Heart left ventricle (tissue), 13 donors: ENCODE measurements around the gene STARD6.

ENCODE experiments used
- CTCF ChIP-seq, 12 donors: fragments of 200-600 bp; sonication (generic) in 4 of 12; IDR thresholded peaks; one replicate each; pipeline versions ENCODE4 v1.5.0 to v1.8.0; 2018 to 2022; ENCODE audit warnings: antibody characterized with exemption in 12 of 12, mild to moderate bottlenecking in 5 of 12
- POLR2A ChIP-seq, 2 donors: fragments of 450-650 bp; IDR thresholded peaks; one replicate each; pipeline ENCODE4 v1.6.1; 2017; ENCODE audit warnings: antibody characterized with exemption in 2 of 2, mild to moderate bottlenecking in 2 of 2, moderate library complexity in 2 of 2
- donor health status: ischemic (EF 13 %, LVEDD 7.1; RV severe dilation, severe dysfunction).
- donor health status: DM: no; HTN: yes; CAD: no.
- donor health status: DM: no; HTN: no; CAD: no.
- donor health status: ischemic (EF 25% LVEDD 6.9; RV normal size, moderate dysfunction).
- donor health status: ischemic (EF 25% LVEDD 5.7; RV mildly dilated, moderate dysfunction).
- donor health status: ischemic (EF 35%, LVEDD 5.7; RV mildly dilated, moderate dysfunction).
- donor health status: nonischemic (EF 11% LVEDD 7.7; RV severe dilation, severe dysfunction).
- donor health status: DM: yes; HTN: yes; CAD: no.
- donor health status: PGD.
- donor health status: ischemic (EF 29% LVEDD 5.4; RV normal size, mild dysfunction).
- donor health status: nonischemic (EF 23%, LVEDD 6.1; RV moderate dilation, normal function).

DNA sequence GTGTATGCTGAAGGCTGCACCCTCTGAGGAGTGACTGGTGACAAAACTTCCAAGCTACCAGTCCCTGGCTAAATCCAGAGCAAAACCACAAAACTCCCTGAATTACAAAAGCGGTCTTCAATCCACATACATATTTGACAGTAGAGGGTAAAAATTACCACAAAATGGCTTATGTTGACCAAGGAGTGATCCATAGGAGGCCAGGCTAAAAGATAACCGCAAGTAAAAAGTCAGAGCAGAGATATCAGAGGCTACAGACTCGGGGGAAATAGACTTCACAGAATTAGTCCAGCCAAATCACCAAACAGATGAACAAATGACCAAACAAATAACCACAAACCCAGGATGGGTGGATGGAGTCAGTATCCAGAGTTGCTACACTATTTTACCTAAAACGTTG lies 19.4 kb downstream of the STARD6 start:
- TF ChIP-seq POLR2A (IDR thresholded peaks at IDR 0.05): no peak
- TF ChIP-seq CTCF (IDR thresholded peaks at IDR 0.05): no peak
